ENCODE measurements around the gene RFT1. TPM values are rescaled to one million over a fixed set of nuclear protein-coding genes. Genes with fewer than 3 reads are reported as not detected.
A peak's percentile ranks its signal among the peaks of the same experiment; 100 is the strongest.

RFT1 gene
- total and polyA plus RNA-seq, 2 of the 13 experiments (the other 11 are each of a cell fraction or from before 2014, with no cell fraction given), result 23.2 to 37.0 TPM

DNA sequence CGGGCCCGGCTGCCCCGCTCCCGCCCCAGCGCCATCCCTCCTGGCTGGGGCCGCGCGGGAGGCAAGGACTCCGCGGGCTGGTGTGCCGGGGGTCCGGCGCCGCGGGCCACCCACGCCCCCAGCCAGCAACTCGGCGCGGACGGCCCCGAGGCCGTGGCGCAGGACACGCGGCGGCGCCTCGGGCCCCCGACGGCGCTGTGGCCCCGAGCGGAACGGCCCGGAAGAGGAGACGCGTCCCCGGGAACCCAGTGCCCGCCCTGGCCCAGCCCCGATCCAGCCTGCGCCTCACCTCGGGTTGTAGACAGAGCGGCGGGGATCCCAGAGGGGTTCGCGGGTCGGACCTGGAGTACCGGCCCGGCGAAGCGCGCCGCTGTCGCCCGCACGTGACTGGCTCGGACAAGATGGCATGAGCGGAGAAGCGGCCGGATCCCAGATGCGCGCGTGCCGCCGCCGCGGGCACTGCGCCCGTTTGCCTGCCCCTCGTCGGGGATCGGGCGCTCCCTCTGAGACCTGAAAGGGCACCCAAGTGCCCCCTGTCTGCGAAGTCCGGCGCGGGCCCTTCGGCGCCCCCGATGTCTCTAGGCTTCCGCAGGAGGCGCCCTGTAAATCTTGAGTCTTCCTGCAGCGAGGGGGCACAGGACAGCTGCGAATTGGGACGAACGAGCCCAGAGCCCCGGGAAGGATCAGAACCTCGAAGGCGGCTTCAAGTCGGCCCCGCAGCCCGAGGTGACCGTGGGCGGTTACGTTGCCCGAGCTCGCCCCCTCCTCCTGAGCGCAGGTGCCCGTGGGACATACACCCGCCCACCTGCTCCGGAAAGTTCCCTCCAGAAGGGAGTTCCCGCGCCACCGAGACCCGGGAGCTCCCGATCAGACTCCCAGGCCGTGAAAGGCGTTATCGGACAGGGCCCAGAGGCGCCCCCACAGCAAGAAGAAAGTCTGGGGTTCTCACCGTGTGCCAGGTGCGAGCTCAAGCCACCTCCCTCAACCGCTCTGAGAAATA, 83.8 kb downstream of the RFT1 start (continued):
- TF ChIP-seq, protein P1, sequence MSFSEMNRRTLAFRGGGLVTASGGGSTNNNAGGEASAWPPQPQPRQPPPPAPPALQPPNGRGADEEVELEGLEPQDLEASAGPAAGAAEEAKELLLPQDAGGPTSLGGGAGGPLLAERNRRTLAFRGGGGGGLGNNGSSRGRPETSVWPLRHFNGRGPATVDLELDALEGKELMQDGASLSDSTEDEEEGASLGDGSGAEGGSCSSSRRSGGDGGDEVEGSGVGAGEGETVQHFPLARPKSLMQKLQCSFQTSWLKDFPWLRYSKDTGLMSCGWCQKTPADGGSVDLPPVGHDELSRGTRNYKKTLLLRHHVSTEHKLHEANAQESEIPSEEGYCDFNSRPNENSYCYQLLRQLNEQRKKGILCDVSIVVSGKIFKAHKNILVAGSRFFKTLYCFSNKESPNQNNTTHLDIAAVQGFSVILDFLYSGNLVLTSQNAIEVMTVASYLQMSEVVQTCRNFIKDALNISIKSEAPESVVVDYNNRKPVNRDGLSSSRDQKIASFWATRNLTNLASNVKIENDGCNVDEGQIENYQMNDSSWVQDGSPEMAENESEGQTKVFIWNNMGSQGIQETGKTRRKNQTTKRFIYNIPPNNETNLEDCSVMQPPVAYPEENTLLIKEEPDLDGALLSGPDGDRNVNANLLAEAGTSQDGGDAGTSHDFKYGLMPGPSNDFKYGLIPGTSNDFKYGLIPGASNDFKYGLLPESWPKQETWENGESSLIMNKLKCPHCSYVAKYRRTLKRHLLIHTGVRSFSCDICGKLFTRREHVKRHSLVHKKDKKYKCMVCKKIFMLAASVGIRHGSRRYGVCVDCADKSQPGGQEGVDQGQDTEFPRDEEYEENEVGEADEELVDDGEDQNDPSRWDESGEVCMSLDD (CRISPR knock-in tag; IDR thresholded peaks at IDR 0.05; ENCODE audit: borderline replicate concordance), result no peak
- TF ChIP-seq, protein P2, sequence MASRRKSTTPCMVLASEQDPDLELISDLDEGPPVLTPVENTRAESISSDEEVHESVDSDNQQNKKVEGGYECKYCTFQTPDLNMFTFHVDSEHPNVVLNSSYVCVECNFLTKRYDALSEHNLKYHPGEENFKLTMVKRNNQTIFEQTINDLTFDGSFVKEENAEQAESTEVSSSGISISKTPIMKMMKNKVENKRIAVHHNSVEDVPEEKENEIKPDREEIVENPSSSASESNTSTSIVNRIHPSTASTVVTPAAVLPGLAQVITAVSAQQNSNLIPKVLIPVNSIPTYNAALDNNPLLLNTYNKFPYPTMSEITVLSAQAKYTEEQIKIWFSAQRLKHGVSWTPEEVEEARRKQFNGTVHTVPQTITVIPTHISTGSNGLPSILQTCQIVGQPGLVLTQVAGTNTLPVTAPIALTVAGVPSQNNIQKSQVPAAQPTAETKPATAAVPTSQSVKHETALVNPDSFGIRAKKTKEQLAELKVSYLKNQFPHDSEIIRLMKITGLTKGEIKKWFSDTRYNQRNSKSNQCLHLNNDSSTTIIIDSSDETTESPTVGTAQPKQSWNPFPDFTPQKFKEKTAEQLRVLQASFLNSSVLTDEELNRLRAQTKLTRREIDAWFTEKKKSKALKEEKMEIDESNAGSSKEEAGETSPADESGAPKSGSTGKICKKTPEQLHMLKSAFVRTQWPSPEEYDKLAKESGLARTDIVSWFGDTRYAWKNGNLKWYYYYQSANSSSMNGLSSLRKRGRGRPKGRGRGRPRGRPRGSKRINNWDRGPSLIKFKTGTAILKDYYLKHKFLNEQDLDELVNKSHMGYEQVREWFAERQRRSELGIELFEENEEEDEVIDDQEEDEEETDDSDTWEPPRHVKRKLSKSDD (CRISPR knock-in tag; IDR thresholded peaks at IDR 0.05; ENCODE audit: low read depth), result peak; percentile 13; the same call in 1 of the 2 replicates
- TF ChIP-seq HNRNPL (IDR thresholded peaks at IDR 0.05; ENCODE audit: low read depth, low read length) (0 out of 2 replicates have a peak, but pooled peaks have one; percentile 53), HMG20B (CRISPR knock-in tag; conservative IDR thresholded peaks at IDR 0.05) (no peak), ZNF619 (CRISPR knock-in tag; IDR thresholded peaks at IDR 0.05) (no peak), ZSCAN29 (CRISPR knock-in tag; conservative IDR thresholded peaks at IDR 0.05) (no peak), HNRNPH1 (optimal IDR thresholded peaks at IDR 0.05; ENCODE audit: low read depth, low read length) (no peak), ZNF776 (CRISPR knock-in tag; IDR thresholded peaks at IDR 0.05) (peak; percentile 56; the same call in 1 of the 2 replicates), FOXK2 (IDR thresholded peaks at IDR 0.05) (no peak), ZNF782 (CRISPR knock-in tag; IDR thresholded peaks at IDR 0.05; ENCODE audit: borderline replicate concordance) (no peak), RBM22 (optimal IDR thresholded peaks at IDR 0.05; ENCODE audit: low read length) (no peak), ZFYVE20 (CRISPR knock-in tag; IDR thresholded peaks at IDR 0.05; ENCODE audit: borderline replicate concordance, low read depth) (no peak)
- TF ChIP-seq, protein P3, sequence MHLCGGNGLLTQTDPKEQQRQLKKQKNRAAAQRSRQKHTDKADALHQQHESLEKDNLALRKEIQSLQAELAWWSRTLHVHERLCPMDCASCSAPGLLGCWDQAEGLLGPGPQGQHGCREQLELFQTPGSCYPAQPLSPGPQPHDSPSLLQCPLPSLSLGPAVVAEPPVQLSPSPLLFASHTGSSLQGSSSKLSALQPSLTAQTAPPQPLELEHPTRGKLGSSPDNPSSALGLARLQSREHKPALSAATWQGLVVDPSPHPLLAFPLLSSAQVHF (CRISPR knock-in tag; IDR thresholded peaks at IDR 0.05), result 0 out of 2 replicates have a peak, but pooled peaks have one; percentile 1
- TF ChIP-seq, protein P4, sequence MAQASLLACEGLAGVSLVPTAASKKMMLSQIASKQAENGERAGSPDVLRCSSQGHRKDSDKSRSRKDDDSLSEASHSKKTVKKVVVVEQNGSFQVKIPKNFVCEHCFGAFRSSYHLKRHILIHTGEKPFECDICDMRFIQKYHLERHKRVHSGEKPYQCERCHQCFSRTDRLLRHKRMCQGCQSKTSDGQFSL (CRISPR knock-in tag; IDR thresholded peaks at IDR 0.05), result no peak
- TF ChIP-seq, protein P5, sequence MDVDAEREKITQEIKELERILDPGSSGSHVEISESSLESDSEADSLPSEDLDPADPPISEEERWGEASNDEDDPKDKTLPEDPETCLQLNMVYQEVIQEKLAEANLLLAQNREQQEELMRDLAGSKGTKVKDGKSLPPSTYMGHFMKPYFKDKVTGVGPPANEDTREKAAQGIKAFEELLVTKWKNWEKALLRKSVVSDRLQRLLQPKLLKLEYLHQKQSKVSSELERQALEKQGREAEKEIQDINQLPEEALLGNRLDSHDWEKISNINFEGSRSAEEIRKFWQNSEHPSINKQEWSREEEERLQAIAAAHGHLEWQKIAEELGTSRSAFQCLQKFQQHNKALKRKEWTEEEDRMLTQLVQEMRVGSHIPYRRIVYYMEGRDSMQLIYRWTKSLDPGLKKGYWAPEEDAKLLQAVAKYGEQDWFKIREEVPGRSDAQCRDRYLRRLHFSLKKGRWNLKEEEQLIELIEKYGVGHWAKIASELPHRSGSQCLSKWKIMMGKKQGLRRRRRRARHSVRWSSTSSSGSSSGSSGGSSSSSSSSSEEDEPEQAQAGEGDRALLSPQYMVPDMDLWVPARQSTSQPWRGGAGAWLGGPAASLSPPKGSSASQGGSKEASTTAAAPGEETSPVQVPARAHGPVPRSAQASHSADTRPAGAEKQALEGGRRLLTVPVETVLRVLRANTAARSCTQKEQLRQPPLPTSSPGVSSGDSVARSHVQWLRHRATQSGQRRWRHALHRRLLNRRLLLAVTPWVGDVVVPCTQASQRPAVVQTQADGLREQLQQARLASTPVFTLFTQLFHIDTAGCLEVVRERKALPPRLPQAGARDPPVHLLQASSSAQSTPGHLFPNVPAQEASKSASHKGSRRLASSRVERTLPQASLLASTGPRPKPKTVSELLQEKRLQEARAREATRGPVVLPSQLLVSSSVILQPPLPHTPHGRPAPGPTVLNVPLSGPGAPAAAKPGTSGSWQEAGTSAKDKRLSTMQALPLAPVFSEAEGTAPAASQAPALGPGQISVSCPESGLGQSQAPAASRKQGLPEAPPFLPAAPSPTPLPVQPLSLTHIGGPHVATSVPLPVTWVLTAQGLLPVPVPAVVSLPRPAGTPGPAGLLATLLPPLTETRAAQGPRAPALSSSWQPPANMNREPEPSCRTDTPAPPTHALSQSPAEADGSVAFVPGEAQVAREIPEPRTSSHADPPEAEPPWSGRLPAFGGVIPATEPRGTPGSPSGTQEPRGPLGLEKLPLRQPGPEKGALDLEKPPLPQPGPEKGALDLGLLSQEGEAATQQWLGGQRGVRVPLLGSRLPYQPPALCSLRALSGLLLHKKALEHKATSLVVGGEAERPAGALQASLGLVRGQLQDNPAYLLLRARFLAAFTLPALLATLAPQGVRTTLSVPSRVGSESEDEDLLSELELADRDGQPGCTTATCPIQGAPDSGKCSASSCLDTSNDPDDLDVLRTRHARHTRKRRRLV (CRISPR knock-in tag; IDR thresholded peaks at IDR 0.05), result no peak
